Measurements from ENCODE around the gene RABGAP1.
A peak's percentile ranks its signal among the peaks of the same experiment; 100 is the strongest.

Gene RABGAP1

GRCh38 chr9:122912964-122913673 is 27.7 kb upstream of the RABGAP1 start, which contains the start of gene ZBTB6:
TSS of gene ZBTB6 (minus strand) at chr9:122913323. CDS start at chr9:122912072, 1,251 bp downstream.
- peak; percentile 72 for DNase-seq (ENCODE audit: low spot score)
- in situ Hi-C loops (cut with MboI; ENCODE audit: low pct_unique_long_range_greater_than_20kb, low sequenced_read_pairs, unreplicated experiment), result no loop called here
- no peak for TF ChIP-seq CTCF (IDR thresholded peaks at IDR 0.05; ENCODE audit: extremely low read depth, insufficient read depth, missing control alignments)

GRCh38 chr9:122918310-122918709 is 22.5 kb upstream of the RABGAP1 start:
- in situ Hi-C loops (cut with MboI; ENCODE audit: low pct_unique_long_range_greater_than_20kb, low sequenced_read_pairs, unreplicated experiment), result no loop called here
- no peak for DNase-seq (ENCODE audit: low spot score)
- TF ChIP-seq CTCF (IDR thresholded peaks at IDR 0.05; ENCODE audit: extremely low read depth, insufficient read depth, missing control alignments), result no peak

GRCh38 chr9:122922713-122923112 is 18.1 kb upstream of the RABGAP1 start:
- in situ Hi-C loops (cut with MboI; ENCODE audit: low pct_unique_long_range_greater_than_20kb, low sequenced_read_pairs, unreplicated experiment), result no loop called here
- no peak for TF ChIP-seq CTCF (IDR thresholded peaks at IDR 0.05; ENCODE audit: extremely low read depth, insufficient read depth, missing control alignments)
- no peak for DNase-seq (ENCODE audit: low spot score)

- TF ChIP-seq CTCF (IDR thresholded peaks at IDR 0.05; ENCODE audit: extremely low read depth, insufficient read depth, missing control alignments), result no peak
- in situ Hi-C loops (cut with MboI; ENCODE audit: low pct_unique_long_range_greater_than_20kb, low sequenced_read_pairs, unreplicated experiment), result no loop called here
- no peak for DNase-seq (ENCODE audit: low spot score)
These were observed 16.9 kb upstream of the RABGAP1 start for GRCh38 chr9:122923947-122924346.

GRCh38 chr9:122929796-122930354 is 10.9 kb upstream of the RABGAP1 start:
- in situ Hi-C loops (cut with MboI; ENCODE audit: low pct_unique_long_range_greater_than_20kb, low sequenced_read_pairs, unreplicated experiment), result no loop called here

More at GRCh38 chr9:122929796-122930354, 10.9 kb upstream of the RABGAP1 start:
- no peak for DNase-seq (ENCODE audit: low spot score)
- no peak for TF ChIP-seq CTCF (IDR thresholded peaks at IDR 0.05; ENCODE audit: extremely low read depth, insufficient read depth, missing control alignments)

All from GM13977 (cell line).